Natural killer cell treated with Interleukin-12 subunit alpha and Interleukin-12 subunit beta and Interleukin-15 and Interleukin-18, amount 100 ng/mL, for 72 hours (primary cell): ENCODE data around the gene IL9R. TPM values are rescaled to one million over a fixed set of nuclear protein-coding genes. Genes with fewer than 3 reads are reported as not detected.
"Not testable (repeated sequence)": the region's sequence is repeated elsewhere in the genome, so short reads cannot be mapped to it uniquely, and the experiment has no call there.

Experiments used
- ATAC-seq, 2 donors: fragments of 150-1000 bp; cut with Tn5 transposase in 1 of 2; sonication (Bioruptor Pico), chemical (Tn5 transposase) in 1 of 2; 2 replicates each; pipeline ENCODE4 v1.10.0; 2021
- DNase-seq: peaks from one replicate; pipeline ENCODE4 v3.0.0; 2022; ENCODE audit warnings: low spot score
- H3K27ac Mint-ChIP-seq, 2 donors: 1 replicate in 1 of 2; 2 replicates in 1 of 2; pipeline ENCODE4 v1.8.0; 2022; ENCODE audit warnings: mixed read lengths in 2 of 2, mild to moderate bottlenecking in 1 of 2, moderate library complexity in 1 of 2
- H3K27me3 Mint-ChIP-seq, 2 donors: 1 replicate in 1 of 2; 2 replicates in 1 of 2; pipeline ENCODE4 v1.8.0; 2022; ENCODE audit warnings: mixed read lengths in 2 of 2
- H3K36me3 Mint-ChIP-seq: one replicate; pipeline ENCODE4 v1.8.0; 2022; ENCODE audit warnings: mixed read lengths
- H3K4me1 Mint-ChIP-seq, 2 donors: 1 replicate in 1 of 2; 2 replicates in 1 of 2; pipeline ENCODE4 v1.8.0; 2022; ENCODE audit warnings: low read depth in 2 of 2, mixed read lengths in 2 of 2, mild to moderate bottlenecking in 1 of 2
- H3K4me3 Mint-ChIP-seq: one replicate; pipeline ENCODE4 v1.8.0; 2022; ENCODE audit warnings: mixed read lengths
- H3K9me3 Mint-ChIP-seq: 2 replicates; pipeline ENCODE4 v1.8.0; 2022; ENCODE audit warnings: mixed read lengths
- total RNA-seq, 2 donors: library from RNA; stranded (reverse); gene quantifications; one replicate each; pipeline ENCODE4 v1.2.3, GENCODE V29; 2022

IL9R gene
- total RNA-seq, 2 donors from 2014 or later, result 3.4 to 10.0 TPM

DNA sequence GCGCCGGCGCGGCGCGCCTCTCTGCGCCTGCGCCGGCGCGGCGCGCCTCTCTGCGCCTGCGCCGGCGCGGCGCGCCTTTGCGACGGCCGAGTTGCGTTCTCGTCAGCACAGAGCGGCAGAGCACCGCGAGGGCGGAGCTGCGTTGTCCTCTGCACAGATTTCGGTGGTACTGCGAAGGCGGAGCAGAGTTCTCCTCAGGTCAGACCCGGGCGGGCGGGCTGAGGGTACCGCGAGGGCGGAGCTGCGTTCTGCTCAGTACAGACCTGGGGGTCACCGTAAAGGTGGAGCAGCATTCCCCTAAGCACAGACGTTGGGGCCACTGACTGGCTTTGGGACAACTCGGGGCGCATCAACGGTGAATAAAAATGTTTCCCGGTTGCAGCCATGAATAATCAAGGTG lies 31.8 kb downstream of the IL9R start:
- not testable (repeated sequence) for H3K27me3 Mint-ChIP-seq, H3K4me3 Mint-ChIP-seq, ATAC-seq, DNase-seq, H3K9me3 Mint-ChIP-seq, H3K36me3 Mint-ChIP-seq, H3K27ac Mint-ChIP-seq, H3K4me1 Mint-ChIP-seq

DNA sequence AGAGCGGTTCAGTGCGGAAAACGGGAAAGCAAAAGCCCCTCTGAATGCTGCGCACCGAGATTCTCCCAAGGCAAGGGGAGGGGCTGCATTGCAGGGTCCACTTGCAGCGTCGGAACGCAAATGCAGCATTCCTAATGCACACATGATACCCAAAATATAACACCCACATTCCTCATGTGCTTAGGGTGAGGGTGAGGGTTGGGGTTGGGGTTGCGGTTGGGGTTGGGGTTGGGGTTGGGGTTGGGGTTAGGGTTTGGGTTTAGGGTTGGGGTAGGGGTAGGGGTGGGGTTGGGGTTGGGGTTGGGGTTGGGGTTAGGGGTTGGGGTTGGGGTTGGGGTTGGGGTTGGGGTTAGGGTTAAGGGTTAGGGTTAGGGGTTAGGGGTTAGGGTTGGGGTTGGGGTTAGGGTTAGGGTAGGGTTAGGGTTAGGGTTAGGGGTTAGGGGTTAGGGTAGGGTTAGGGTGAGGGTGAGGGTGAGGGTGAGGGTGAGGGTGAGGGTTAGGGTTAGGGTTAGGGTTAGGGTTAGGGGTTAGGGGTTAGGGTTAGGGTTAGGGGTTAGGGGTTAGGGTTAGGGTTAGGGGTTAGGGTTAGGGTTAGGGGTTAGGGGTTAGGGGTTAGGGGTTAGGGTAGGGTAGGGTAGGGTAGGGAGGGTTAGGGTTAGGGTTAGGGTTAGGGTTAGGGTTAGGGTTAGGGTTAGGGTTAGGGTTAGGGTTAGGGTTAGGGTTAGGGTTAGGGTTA lies 32.4 kb downstream of the IL9R start:
- not testable (repeated sequence) for H3K27ac Mint-ChIP-seq, H3K4me1 Mint-ChIP-seq, DNase-seq, ATAC-seq, H3K27me3 Mint-ChIP-seq, H3K9me3 Mint-ChIP-seq, H3K4me3 Mint-ChIP-seq, H3K36me3 Mint-ChIP-seq

DNA sequence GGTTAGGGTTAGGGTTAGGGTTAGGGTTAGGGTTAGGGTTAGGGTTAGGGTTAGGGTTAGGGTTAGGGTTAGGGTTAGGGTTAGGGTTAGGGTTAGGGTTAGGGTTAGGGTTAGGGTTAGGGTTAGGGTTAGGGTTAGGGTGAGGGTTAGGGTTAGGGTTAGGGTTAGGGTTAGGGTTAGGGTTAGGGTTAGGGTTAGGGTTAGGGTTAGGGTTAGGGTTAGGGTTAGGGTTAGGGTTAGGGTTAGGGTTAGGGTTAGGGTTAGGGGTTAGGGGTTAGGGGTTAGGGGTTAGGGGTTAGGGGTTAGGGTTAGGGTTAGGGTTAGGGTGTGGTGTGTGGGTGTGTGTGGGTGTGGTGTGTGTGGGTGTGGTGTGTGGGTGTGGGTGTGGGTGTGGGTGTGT lies 33.0 kb downstream of the IL9R start:
- not testable (repeated sequence) for H3K4me1 Mint-ChIP-seq, H3K4me3 Mint-ChIP-seq, ATAC-seq, H3K36me3 Mint-ChIP-seq, DNase-seq, H3K9me3 Mint-ChIP-seq, H3K27ac Mint-ChIP-seq, H3K27me3 Mint-ChIP-seq

Other genes starting within 250 kb of the IL9R start
- gene VAMP7, start 116.4 kb upstream of the IL9R start, total RNA-seq, result 10 to 100 TPM; 27.0 to 38.9 TPM